DOHH2 (cell line): Measurements from ENCODE around the gene SLX4.

Source experiments
- CTCF ChIP-seq: fragments of 200-600 bp; sonication (generic); IDR thresholded peaks from one replicate; pipeline ENCODE4 v1.5.1; 2014; ENCODE audit warnings: antibody characterized with exemption, mild to moderate bottlenecking, low read depth, low read length; ENCODE audit not compliant: poor library complexity, severe bottlenecking
- EZH2phosphoT487 ChIP-seq: fragments of 200-600 bp; sonication (generic); IDR thresholded peaks from 2 replicates; pipeline ENCODE4 v1.6.1; 2017; ENCODE audit warnings: borderline replicate concordance, mild to moderate bottlenecking, antibody characterized with exemption, low read length, moderate library complexity, mixed read lengths

- TF ChIP-seq CTCF = no peak
- TF ChIP-seq EZH2phosphoT487 = no peak
These were observed 30.5 kb upstream of the SLX4 start for GRCh38 chr16:3641801-3642396.
